Liver (tissue), 9 donors: ENCODE results near the gene NAMPT. TPM values are rescaled to one million over a fixed set of nuclear protein-coding genes. Genes with fewer than 3 reads are reported as not detected.

Experiments
- DNase-seq: peaks from one replicate; pipeline ENCODE4 v3.0.0-alpha.2; 2017; ENCODE audit warnings: low spot score
- H3K27ac ChIP-seq, 2 donors: one replicate each; pipeline ENCODE4 v1.7.0; 2013; ENCODE audit warnings: inconsistent platforms in 2 of 2, low read length in 2 of 2, control low read depth in 1 of 2, low read depth in 1 of 2, mild to moderate bottlenecking in 1 of 2
- H3K27me3 ChIP-seq, 4 donors: one replicate each; pipeline versions ENCODE4 v1.6.1 to v1.7.0; 2013; ENCODE audit warnings: low read length in 3 of 4, inconsistent platforms in 1 of 4, mild to moderate bottlenecking in 1 of 4, moderate library complexity in 1 of 4; ENCODE audit not compliant: control insufficient read depth in 4 of 4, insufficient read depth in 4 of 4
- H3K36me3 ChIP-seq, 4 donors: one replicate each; pipeline versions ENCODE4 v1.6.1 to v1.7.0; 2013; ENCODE audit warnings: low read length in 3 of 4, mild to moderate bottlenecking in 3 of 4, low read depth in 1 of 4, moderate library complexity in 1 of 4; ENCODE audit not compliant: control insufficient read depth in 4 of 4, insufficient read depth in 3 of 4
- H3K4me1 ChIP-seq, 4 donors: one replicate each; pipeline versions ENCODE4 v1.6.1 to v1.7.0; 2013; ENCODE audit warnings: low read length in 3 of 4, mild to moderate bottlenecking in 3 of 4, moderate library complexity in 1 of 4; ENCODE audit not compliant: control insufficient read depth in 4 of 4, insufficient read depth in 4 of 4
- H3K4me3 ChIP-seq, 3 donors: one replicate each; pipeline versions ENCODE4 v1.6.1 to v1.7.0; 2013; ENCODE audit warnings: low read length in 3 of 3, control low read depth in 1 of 3, low read depth in 1 of 3, mild to moderate bottlenecking in 1 of 3
- H3K9ac ChIP-seq, 2 donors: one replicate each; pipeline ENCODE4 v1.7.0; 2013; ENCODE audit warnings: low read length in 2 of 2, mild to moderate bottlenecking in 2 of 2, moderate library complexity in 2 of 2, control low read depth in 1 of 2, low read depth in 1 of 2
- H3K9me3 ChIP-seq, 4 donors: one replicate each; pipeline versions ENCODE4 v1.6.1 to v1.7.0; 2013; ENCODE audit warnings: low read length in 3 of 4; ENCODE audit not compliant: control insufficient read depth in 4 of 4
- ATF3 ChIP-seq: IDR thresholded peaks from 2 replicates; pipeline ENCODE4 v1.6.1; 2016; ENCODE audit warnings: antibody characterized with exemption
- CTCF ChIP-seq: fragments of 150-350 bp; IDR thresholded peaks from 2 replicates; pipeline ENCODE4 v1.5.1; 2017; ENCODE audit warnings: improper control_type of control experiment, low read depth, low read length; ENCODE audit not compliant: missing input control
- EGR1 ChIP-seq, 2 donors: IDR thresholded peaks; 2 replicates each; pipeline ENCODE4 v1.6.1; 2016 to 2018; ENCODE audit warnings: antibody characterized with exemption in 2 of 2, low read depth in 2 of 2
- FOXA1 ChIP-seq: IDR thresholded peaks from 2 replicates; pipeline ENCODE4 v1.6.1; 2016; ENCODE audit warnings: antibody characterized with exemption
- FOXA2 ChIP-seq: IDR thresholded peaks from 2 replicates; pipeline ENCODE4 v1.6.1; 2016; ENCODE audit warnings: antibody characterized with exemption
- GABPA ChIP-seq, 2 donors: IDR thresholded peaks in 1 of 2; conservative IDR thresholded peaks in 1 of 2; 2 replicates each; pipeline ENCODE4 v1.6.1; 2016; ENCODE audit warnings: antibody characterized with exemption in 2 of 2, mild to moderate bottlenecking in 1 of 2, moderate library complexity in 1 of 2
- HNF4G ChIP-seq: IDR thresholded peaks from 2 replicates; pipeline ENCODE4 v1.6.1; 2016; ENCODE audit warnings: antibody characterized with exemption
- JUND ChIP-seq, 2 donors: IDR thresholded peaks; 2 replicates each; pipeline ENCODE4 v1.6.1; 2016; ENCODE audit warnings: antibody characterized with exemption in 2 of 2
- NR2F2 ChIP-seq: IDR thresholded peaks from 2 replicates; pipeline ENCODE4 v1.6.1; 2016; ENCODE audit warnings: antibody characterized with exemption
- RAD21 ChIP-seq, 2 donors: IDR thresholded peaks; 2 replicates each; pipeline ENCODE4 v1.6.1; 2016; ENCODE audit warnings: antibody characterized with exemption in 2 of 2, mild to moderate bottlenecking in 2 of 2
- RXRA ChIP-seq, 2 donors: IDR thresholded peaks; 2 replicates each; pipeline ENCODE4 v1.6.1; 2017 to 2018; ENCODE audit warnings: antibody characterized with exemption in 2 of 2, mild to moderate bottlenecking in 1 of 2
- SP1 ChIP-seq: IDR thresholded peaks from 2 replicates; pipeline ENCODE4 v1.6.1; 2018; ENCODE audit warnings: antibody characterized with exemption, mild to moderate bottlenecking
- YY1 ChIP-seq: IDR thresholded peaks from 2 replicates; pipeline ENCODE4 v1.6.1; 2016; ENCODE audit warnings: antibody characterized with exemption, mild to moderate bottlenecking
- WGBS: extraction: QIAGEN DNeasy Blood & Tissue Kit; methylation state at CpG from one replicate; pipeline ENCODE4 v1.1.7; 2013; 5-methylcytosine and 5-hydroxymethylcytosine counted together
- polyA plus RNA-seq, 2 donors: library from polyadenylated mRNA; stranded (reverse) in 1 of 2; unstranded in 1 of 2; fragments of 200-250 nt in 1 of 2; fragments of >200 nt in 1 of 2; fragmentation: Nextera tagmentation in 1 of 2; extraction: Ambion mirVana in 1 of 2; gene quantifications; one replicate each; pipeline versions ENCODE4 v1.2.1 to v1.2.3, GENCODE V29; 2013 to 2015
- total RNA-seq, 2 donors: library from RNA; depleted of rRNA; stranded (reverse); fragments of >200 nt; gene quantifications; one replicate each; pipeline ENCODE4 v1.2.3, GENCODE V29; 2014
- TF ChIP-seq, protein P1 (sequence below): IDR thresholded peaks from 2 replicates; pipeline ENCODE4 v1.6.1; 2016; ENCODE audit warnings: antibody characterized with exemption
- TF ChIP-seq, protein P2 (sequence below): IDR thresholded peaks from 2 replicates; pipeline ENCODE4 v1.6.1; 2016; ENCODE audit warnings: antibody characterized with exemption
- TF ChIP-seq, protein P3 (sequence below): IDR thresholded peaks from 2 replicates; pipeline ENCODE4 v1.6.1; 2016; ENCODE audit warnings: antibody characterized with exemption, mild to moderate bottlenecking
- donor health status: healthy.
- donor health status: healthy.
- donor health status: healthy.
- donor health status: healthy.
- donor health status: healthy.

NAMPT gene
- total and polyA plus RNA-seq, 4 donors: 20.8 to 444 (median 160) TPM

DNA sequence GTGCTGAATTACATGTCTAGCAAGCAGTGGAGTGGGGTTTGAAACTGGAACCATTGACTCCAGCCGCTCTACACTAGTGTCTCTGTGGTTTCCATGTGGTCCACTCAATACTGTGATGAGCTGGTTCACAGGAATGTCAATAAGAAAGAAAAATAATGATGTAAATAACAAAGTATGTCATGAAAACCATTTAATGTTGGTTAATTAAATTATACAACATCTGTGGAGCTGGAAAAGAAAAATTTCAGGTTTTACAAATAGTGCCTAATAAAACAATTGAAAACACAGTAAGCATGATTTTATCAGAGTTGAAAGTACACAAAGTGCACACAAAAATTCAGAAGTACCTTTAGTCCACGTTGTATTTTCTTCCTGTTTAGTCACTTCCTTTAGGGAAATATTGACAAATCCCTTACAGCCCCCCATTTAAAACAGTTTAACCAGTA lies 28.7 kb upstream of the NAMPT start:
- peak overlapping the region in 1 of 2 donors; percentile 9 for H3K27ac ChIP-seq
- no peaks in the 10 kb centered on the region for H3K4me1 ChIP-seq
- TF ChIP-seq, protein P1, sequence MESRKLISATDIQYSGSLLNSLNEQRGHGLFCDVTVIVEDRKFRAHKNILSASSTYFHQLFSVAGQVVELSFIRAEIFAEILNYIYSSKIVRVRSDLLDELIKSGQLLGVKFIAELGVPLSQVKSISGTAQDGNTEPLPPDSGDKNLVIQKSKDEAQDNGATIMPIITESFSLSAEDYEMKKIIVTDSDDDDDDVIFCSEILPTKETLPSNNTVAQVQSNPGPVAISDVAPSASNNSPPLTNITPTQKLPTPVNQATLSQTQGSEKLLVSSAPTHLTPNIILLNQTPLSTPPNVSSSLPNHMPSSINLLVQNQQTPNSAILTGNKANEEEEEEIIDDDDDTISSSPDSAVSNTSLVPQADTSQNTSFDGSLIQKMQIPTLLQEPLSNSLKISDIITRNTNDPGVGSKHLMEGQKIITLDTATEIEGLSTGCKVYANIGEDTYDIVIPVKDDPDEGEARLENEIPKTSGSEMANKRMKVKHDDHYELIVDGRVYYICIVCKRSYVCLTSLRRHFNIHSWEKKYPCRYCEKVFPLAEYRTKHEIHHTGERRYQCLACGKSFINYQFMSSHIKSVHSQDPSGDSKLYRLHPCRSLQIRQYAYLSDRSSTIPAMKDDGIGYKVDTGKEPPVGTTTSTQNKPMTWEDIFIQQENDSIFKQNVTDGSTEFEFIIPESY: no peak
- TF ChIP-seq EGR1 (IDR thresholded peaks at IDR 0.05; ENCODE audit: low read depth in 2 of 2): no peak
- no peak for TF ChIP-seq YY1
- no peak for TF ChIP-seq RXRA (IDR thresholded peaks at IDR 0.05)
- no peak for TF ChIP-seq FOXA1
- TF ChIP-seq SP1: no peak
- no peak for TF ChIP-seq FOXA2
- no peak for TF ChIP-seq JUND (IDR thresholded peaks at IDR 0.05)
- TF ChIP-seq, protein P2, sequence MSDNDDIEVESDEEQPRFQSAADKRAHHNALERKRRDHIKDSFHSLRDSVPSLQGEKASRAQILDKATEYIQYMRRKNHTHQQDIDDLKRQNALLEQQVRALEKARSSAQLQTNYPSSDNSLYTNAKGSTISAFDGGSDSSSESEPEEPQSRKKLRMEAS: no peak
- TF ChIP-seq HNF4G: no peak
- TF ChIP-seq, protein P3, sequence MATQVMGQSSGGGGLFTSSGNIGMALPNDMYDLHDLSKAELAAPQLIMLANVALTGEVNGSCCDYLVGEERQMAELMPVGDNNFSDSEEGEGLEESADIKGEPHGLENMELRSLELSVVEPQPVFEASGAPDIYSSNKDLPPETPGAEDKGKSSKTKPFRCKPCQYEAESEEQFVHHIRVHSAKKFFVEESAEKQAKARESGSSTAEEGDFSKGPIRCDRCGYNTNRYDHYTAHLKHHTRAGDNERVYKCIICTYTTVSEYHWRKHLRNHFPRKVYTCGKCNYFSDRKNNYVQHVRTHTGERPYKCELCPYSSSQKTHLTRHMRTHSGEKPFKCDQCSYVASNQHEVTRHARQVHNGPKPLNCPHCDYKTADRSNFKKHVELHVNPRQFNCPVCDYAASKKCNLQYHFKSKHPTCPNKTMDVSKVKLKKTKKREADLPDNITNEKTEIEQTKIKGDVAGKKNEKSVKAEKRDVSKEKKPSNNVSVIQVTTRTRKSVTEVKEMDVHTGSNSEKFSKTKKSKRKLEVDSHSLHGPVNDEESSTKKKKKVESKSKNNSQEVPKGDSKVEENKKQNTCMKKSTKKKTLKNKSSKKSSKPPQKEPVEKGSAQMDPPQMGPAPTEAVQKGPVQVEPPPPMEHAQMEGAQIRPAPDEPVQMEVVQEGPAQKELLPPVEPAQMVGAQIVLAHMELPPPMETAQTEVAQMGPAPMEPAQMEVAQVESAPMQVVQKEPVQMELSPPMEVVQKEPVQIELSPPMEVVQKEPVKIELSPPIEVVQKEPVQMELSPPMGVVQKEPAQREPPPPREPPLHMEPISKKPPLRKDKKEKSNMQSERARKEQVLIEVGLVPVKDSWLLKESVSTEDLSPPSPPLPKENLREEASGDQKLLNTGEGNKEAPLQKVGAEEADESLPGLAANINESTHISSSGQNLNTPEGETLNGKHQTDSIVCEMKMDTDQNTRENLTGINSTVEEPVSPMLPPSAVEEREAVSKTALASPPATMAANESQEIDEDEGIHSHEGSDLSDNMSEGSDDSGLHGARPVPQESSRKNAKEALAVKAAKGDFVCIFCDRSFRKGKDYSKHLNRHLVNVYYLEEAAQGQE: no peak
- TF ChIP-seq NR2F2: no peak
- no peak for TF ChIP-seq GABPA (IDR thresholded peaks at IDR 0.05 in 1 of 2, conservative IDR thresholded peaks at IDR 0.05 in 1 of 2)
- H3K9ac ChIP-seq: no peak overlapping the region
- DNase-seq: no peak
- no peak overlapping the region for H3K4me3 ChIP-seq
- no peaks in the 10 kb centered on the region for H3K36me3 ChIP-seq
- no peaks in the 10 kb centered on the region for H3K9me3 ChIP-seq
- WGBS: 46% methylated on average over 2 of the region's 2 CpGs
- H3K27me3 ChIP-seq: no peaks in the 10 kb centered on the region

DNA sequence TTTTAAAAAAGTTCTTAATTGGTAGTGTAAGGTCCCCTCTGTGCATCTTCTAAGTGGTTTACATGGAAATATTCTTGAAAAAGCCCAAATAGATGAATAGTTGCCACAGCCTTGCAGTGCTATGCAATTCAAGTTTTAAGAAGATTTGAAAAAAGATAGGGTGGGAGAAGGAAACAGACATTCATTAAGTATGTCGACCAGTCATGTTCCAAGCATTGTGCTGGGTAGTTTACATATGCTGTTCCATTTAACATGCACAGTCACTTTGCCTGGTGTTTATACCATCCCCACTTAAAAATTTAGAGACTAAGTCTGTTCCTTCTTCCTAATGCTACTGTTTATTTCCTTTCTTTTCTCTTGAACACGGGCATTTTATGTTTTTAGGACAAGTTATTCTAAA lies 28.1 kb upstream of the NAMPT start:
- TF ChIP-seq RXRA (IDR thresholded peaks at IDR 0.05) (no peak), FOXA1 (no peak), RAD21 (IDR thresholded peaks at IDR 0.05) (no peak), ATF3 (no peak), CTCF (no peak), JUND (IDR thresholded peaks at IDR 0.05) (no peak), FOXA2 (no peak), YY1 (no peak), EGR1 (IDR thresholded peaks at IDR 0.05; ENCODE audit: low read depth in 2 of 2) (no peak), HNF4G (no peak)
- TF ChIP-seq, protein P1: no peak
- TF ChIP-seq, protein P3: no peak
- H3K9me3 ChIP-seq: no peaks in the 10 kb centered on the region
- no peak overlapping the region for H3K9ac ChIP-seq
- DNase-seq: no peak
- no peaks in the 10 kb centered on the region for H3K4me1 ChIP-seq
- no peaks in the 10 kb centered on the region for H3K36me3 ChIP-seq
- H3K4me3 ChIP-seq: no peak overlapping the region
- WGBS: 84% methylated on average over 2 of the region's 2 CpGs
- no peaks in the 10 kb centered on the region for H3K27me3 ChIP-seq
- H3K27ac ChIP-seq: no peak overlapping the region
